ENCODE results near the gene RNF113B.

DNA sequence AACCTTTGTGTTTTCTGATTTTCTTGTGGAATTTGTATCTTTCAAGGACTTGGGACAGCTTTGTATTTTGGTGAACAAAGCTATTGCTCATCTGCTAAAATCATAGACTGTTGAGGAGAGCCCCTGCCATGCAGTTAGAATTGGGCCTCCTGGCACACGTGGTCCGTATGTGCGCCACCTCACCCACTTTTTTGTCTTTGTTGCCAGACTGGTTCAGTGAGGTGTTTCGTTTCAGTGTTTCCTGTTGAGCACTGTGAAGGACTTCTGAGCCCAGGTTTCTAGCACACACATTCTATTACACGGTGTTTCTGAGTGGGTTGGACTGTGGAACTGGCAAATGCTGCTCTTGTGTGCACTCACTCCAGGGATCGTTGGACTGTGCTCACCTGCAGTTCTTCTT lies 37.6 kb upstream of the RNF113B start:
- TF ChIP-seq, protein P1, sequence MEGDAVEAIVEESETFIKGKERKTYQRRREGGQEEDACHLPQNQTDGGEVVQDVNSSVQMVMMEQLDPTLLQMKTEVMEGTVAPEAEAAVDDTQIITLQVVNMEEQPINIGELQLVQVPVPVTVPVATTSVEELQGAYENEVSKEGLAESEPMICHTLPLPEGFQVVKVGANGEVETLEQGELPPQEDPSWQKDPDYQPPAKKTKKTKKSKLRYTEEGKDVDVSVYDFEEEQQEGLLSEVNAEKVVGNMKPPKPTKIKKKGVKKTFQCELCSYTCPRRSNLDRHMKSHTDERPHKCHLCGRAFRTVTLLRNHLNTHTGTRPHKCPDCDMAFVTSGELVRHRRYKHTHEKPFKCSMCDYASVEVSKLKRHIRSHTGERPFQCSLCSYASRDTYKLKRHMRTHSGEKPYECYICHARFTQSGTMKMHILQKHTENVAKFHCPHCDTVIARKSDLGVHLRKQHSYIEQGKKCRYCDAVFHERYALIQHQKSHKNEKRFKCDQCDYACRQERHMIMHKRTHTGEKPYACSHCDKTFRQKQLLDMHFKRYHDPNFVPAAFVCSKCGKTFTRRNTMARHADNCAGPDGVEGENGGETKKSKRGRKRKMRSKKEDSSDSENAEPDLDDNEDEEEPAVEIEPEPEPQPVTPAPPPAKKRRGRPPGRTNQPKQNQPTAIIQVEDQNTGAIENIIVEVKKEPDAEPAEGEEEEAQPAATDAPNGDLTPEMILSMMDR (IDR thresholded peaks at IDR 0.05; ENCODE audit: insufficient read depth, low read length), result no peak
- TF ChIP-seq, protein P2, sequence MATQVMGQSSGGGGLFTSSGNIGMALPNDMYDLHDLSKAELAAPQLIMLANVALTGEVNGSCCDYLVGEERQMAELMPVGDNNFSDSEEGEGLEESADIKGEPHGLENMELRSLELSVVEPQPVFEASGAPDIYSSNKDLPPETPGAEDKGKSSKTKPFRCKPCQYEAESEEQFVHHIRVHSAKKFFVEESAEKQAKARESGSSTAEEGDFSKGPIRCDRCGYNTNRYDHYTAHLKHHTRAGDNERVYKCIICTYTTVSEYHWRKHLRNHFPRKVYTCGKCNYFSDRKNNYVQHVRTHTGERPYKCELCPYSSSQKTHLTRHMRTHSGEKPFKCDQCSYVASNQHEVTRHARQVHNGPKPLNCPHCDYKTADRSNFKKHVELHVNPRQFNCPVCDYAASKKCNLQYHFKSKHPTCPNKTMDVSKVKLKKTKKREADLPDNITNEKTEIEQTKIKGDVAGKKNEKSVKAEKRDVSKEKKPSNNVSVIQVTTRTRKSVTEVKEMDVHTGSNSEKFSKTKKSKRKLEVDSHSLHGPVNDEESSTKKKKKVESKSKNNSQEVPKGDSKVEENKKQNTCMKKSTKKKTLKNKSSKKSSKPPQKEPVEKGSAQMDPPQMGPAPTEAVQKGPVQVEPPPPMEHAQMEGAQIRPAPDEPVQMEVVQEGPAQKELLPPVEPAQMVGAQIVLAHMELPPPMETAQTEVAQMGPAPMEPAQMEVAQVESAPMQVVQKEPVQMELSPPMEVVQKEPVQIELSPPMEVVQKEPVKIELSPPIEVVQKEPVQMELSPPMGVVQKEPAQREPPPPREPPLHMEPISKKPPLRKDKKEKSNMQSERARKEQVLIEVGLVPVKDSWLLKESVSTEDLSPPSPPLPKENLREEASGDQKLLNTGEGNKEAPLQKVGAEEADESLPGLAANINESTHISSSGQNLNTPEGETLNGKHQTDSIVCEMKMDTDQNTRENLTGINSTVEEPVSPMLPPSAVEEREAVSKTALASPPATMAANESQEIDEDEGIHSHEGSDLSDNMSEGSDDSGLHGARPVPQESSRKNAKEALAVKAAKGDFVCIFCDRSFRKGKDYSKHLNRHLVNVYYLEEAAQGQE (IDR thresholded peaks at IDR 0.05; ENCODE audit: insufficient replicate concordance, low read depth), result no peak
- TF ChIP-seq POLR2AphosphoS5 (IDR thresholded peaks at IDR 0.05; ENCODE audit: low read depth), result no peak

Data from HL-60 (cell line).